Stimulated activated CD4-positive, alpha-beta T cell treated with anti-CD3 and anti-CD28 coated beads, TNF-alpha, amount 100 ng/mL, for 48 hours (primary cell): Measurements from ENCODE around the gene MCCC2.
"Not testable (repeated sequence)": the region's sequence is repeated elsewhere in the genome, so short reads cannot be mapped to it uniquely, and the experiment has no call there.

Experiments used
- DNase-seq, 3 donors: peaks; one replicate each; pipeline ENCODE4 v3.0.0-alpha.2; 2020; ENCODE audit warnings: low read depth in 3 of 3

The MCCC2 gene

DNA sequence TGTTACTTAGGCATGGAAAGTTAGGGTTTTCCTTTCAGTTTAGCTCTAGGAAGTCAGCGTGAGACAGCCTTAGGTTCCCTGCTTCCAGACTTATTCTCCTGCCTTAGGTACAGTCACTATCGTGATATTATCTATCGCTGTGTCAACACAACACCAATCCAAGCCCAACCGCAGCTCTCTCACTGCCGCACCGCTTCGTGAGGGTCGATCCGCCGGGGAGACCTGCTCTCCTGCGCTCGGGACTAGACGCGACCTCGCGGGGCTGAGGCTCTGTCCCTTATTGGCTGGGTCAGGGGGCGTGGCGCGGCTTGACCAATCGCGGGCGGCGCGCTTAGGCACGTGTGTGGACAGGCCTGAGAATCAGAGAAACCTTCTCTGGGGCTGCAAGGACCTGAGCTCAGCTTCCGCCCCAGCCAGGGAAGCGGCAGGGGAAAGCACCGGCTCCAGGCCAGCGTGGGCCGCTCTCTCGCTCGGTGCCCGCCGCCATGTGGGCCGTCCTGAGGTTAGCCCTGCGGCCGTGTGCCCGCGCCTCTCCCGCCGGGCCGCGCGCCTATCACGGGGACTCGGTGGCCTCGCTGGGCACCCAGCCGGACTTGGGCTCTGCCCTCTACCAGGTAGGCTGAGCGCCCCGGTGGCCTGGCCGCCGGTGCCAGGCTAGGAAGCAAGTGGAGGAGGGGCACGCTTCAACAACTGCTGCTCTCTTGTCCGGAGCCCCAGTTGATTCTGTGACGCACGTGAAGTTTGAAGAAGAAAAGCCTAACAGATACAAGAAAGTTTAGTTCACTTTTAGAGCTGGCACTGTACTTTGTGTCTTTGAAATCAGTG, at the start of gene MCCC2:
TSS of gene MCCC2 (plus strand) at position 400 of the 825 bp plus-strand sequence. CDS start at position 486, 86 bp downstream.
- peak; percentile 95 to 96 (median 96) for DNase-seq

DNA sequence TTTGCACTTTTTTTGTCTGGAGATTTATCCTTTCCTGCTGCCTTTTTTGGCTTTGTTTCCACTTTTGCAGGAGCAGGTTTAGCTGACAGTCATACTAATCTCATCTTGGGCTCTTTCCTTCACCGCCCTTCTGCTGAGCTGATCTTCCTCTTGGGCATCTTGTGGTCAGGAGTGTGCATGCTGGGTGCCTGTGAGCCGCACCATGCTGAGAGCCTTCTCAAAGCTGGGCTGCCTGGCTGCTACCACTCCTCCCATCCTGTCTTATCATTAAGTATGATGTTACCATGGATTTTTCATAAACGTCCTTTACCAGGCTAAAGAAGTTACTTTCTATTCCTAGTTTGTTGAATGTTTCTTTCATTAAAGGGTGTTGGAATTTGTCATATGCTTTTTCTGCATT, 49.5 kb upstream of the MCCC2 start:
- DNase-seq: no peak

GRCh38 chr5:71550885-71551284, 36.3 kb upstream of the MCCC2 start:
- not testable (repeated sequence) for DNase-seq

GRCh38 chr5:71551582-71551981, 35.6 kb upstream of the MCCC2 start:
- DNase-seq: not testable (repeated sequence)

- not testable (repeated sequence) for DNase-seq
These were observed 35.0 kb upstream of the MCCC2 start for GRCh38 chr5:71552026-71552749.

- DNase-seq: no peak
These were observed 24.0 kb upstream of the MCCC2 start for GRCh38 chr5:71563161-71563560.

GRCh38 chr5:71564895-71565294, 22.2 kb upstream of the MCCC2 start:
- no peak for DNase-seq

DNA sequence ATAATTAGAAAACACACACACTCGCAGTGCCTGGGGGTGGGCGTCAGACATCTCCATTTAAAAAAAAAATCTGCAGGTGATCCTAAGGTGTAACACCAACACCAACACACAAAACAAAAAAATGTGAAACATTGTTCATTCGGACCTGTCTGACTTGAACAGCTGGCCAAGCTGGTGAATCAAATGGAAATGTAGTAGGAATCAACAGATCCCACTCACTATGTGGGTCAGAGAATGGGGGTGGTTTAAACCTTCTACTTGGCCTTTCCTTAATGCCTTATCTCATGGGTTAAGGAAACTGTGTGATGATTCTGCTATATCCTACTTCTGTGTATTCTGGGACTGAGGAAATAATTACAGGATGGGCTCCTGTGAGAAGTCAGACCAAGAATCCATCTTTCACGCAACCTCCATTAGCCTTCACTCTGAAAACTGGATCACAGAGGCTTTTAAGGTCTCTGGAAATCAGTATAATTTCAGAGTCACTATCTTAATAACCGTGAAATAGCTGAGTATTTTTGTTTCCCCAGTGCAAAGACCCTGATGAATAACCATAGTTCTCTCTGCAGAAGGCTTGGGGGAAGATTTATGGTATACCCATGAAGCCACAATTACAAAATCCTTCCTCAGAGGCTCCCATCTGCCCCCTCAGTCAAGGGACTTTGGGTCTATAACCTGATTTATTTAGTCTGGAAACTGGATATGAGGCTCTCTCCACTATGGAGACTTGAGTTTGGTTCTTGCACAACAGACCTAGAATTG, 17.2 kb upstream of the MCCC2 start:
- no peak for DNase-seq

- not testable (repeated sequence) for DNase-seq
These were observed 15.3 kb upstream of the MCCC2 start for GRCh38 chr5:71571811-71572210.

DNA sequence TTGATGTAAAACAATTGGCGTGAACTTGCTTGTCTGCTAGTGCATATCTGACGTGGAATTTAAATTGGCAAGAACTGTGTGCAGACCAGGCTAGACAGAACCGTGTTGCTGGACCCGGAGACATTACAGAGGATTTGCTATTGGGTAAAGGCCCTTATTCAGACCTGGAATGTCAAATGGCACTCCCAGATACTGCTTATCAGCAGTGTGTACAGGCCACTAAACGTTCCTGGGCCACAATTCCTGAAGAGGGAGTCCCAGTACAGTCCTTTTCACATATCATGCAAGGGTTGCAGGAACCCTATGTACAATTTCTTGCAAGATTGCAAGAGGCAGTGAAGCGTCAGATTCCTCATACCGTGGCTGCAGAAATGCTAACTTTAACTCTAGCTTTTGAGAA, 13.5 kb upstream of the MCCC2 start:
- DNase-seq: no peak

DNA sequence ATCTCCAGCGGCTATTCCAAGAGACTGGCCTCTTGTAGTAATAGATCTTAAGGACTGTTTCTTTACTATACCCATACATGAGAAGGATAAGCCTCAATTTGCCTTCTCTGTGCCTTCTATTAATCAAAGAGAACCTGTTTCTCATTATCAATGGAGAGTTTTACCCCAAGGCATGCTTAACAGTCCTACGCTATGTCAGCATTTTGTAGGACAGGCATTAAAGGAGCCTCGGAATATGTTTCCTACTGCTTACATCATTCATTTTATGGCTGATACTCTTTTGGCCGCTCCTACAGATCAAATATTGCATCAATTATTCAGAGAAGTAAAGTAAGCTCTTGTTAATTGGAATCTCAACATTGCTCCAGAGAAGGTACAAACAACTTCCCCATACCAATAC, 11.6 kb upstream of the MCCC2 start:
- not testable (repeated sequence) for DNase-seq

DNA sequence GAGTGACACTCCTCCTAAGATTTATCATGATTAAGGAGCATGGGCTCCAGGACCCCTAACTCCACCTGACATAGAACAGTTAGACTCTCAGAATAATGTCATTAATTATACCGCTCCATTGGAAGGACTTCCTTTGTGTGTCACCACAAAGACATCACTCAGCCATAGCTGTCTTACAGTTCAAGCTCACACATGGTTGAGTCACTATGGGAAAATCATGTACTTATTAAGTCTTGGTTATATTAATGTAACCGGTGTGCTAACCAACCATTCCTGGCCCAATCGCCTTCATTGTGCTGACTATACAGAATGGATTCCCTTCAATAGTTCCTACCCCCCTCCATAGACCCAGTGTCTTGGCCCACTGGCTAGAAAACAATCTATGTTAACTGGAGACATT, 10.9 kb upstream of the MCCC2 start:
- no peak for DNase-seq

DNA sequence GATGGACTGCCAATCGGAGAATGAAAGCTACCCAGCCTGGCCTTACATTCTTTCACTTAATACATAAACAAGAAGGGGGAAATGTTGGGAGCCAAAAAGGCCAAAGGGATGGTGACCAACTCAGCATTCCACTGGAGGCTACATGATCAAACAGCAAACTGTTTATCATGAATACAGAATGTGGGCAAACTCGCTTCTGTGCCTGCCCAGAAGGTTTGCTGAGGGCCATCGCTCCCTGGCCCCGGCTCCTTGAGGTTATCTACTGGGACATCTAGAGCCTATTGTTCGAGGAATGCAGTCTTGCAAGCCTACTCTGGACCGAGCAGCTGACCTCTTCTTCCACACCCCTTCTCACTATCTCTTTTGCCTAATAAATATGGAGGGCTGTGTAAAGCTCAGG, 9.3 kb upstream of the MCCC2 start:
- not testable (repeated sequence) for DNase-seq

DNA sequence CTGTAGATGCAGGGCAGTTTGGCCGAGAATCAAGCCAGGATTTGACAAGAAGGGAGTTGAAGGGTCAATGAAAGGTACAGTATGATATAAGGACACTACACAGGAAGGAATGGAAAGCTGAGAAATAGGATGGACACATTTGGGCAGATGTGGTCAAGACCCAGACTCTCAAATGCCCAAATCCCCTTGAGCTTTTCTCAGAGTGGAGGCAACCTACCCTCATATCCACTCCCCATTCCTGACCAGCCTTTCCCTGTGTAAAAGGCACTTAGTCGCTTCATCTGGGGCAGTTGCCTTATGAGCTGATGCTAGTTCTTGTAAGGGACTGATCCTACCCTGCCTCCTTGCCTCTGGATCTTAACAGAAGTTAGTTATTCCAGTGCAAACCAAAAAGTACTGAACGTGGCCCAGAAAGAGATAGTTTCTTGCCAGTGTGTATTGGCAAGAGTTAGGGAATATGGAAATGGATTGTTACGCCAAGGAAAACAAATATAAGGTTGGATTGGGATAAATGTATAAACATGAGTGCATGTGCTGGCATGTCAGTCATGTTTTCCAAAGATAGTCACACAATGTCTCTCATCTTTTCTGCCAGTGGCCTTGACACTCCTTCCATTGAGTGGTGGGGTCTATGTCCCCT, 4.1 kb upstream of the MCCC2 start:
- no peak for DNase-seq

GRCh38 chr5:71586052-71586940, 844 bp upstream of the MCCC2 start:
- no peak for DNase-seq

GRCh38 chr5:71587766-71588532, 809 bp downstream of the MCCC2 start:
- DNase-seq: no peak

- no peak for DNase-seq
These were observed 1.4 kb downstream of the MCCC2 start for GRCh38 chr5:71588533-71588885.

- no peak for DNase-seq
These were observed 2.8 kb downstream of the MCCC2 start for GRCh38 chr5:71589903-71590302.

DNA sequence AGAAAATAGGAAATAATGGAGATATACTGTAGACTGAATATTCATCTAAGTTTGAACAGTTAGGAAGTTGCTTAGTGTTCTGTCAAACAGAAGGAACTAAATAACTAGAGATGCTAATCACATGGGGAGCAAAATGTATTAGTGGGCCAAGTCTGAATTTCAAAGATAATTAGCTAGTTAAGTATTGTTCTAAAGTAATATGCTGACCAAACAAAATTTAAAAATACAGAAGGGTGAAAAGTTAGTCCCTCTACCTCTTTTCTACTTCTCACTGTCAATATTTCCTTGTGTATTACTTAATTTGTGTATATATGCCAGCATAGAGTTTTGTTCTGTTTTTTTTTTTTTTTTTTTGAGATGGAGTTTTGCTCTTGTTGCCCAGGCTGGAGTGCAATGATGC, 4.0 kb downstream of the MCCC2 start:
- no peak for DNase-seq

DNA sequence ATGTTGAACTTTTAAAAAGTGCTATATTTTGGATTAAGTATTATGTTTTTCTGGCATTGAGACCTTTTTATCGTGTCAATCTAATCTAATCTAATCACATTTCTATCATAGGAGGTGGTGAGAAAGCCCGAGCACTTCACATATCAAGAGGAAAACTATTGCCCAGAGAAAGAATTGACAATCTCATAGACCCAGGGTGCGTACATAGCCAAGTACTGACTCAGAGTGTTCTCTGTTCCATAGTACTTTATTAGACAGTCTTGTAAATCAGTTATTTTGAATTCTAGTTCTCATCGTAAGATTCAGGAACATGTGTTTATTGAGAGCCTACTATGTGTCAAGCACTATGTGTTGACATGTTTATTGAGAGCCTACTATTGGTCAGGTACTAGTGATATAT, 9.0 kb downstream of the MCCC2 start:
- no peak for DNase-seq
